HG03280 (cell line): ENCODE measurements around the gene GPR6.

ENCODE experiments used
- ATAC-seq: cut with Tn5 transposase; IDR thresholded peaks from one replicate; pipeline ENCODE4 v1.9.1; 2021; ENCODE audit warnings: mild to moderate bottlenecking, moderate library complexity; ENCODE audit not compliant: unreplicated experiment

GPR6 gene

GRCh38 chr6:109978174-109979032 lies at the start of gene GPR6:
Gene GPR6 (plus strand): TSS chr6:109978311. CDS start chr6:109979113, 802 bp downstream.
- no peak for ATAC-seq

GRCh38 chr6:109934293-109934692 lies 43.8 kb upstream of the GPR6 start:
- ATAC-seq, result no peak

GRCh38 chr6:109939654-109940053 lies 38.5 kb upstream of the GPR6 start:
- no peak for ATAC-seq

- no peak for ATAC-seq
Observed at GRCh38 chr6:109944448-109944847, 33.7 kb upstream of the GPR6 start.

GRCh38 chr6:109945091-109945490 lies 33.0 kb upstream of the GPR6 start:
- no peak for ATAC-seq

GRCh38 chr6:109946979-109947378 lies 31.1 kb upstream of the GPR6 start:
- ATAC-seq, result no peak

- no peak for ATAC-seq
Observed at GRCh38 chr6:109949281-109950065, 28.6 kb upstream of the GPR6 start.

- ATAC-seq, result no peak
Observed at GRCh38 chr6:109955491-109955890, 22.6 kb upstream of the GPR6 start.

- ATAC-seq, result no peak
Observed at GRCh38 chr6:109958626-109959025, 19.5 kb upstream of the GPR6 start.

- ATAC-seq, result no peak
Observed at GRCh38 chr6:109961611-109962041, 16.5 kb upstream of the GPR6 start.

- ATAC-seq, result no peak
Observed at GRCh38 chr6:109962271-109962670, 15.8 kb upstream of the GPR6 start.

- ATAC-seq, result no peak
Observed at GRCh38 chr6:109963598-109964170, 14.4 kb upstream of the GPR6 start.

- no peak for ATAC-seq
Observed at GRCh38 chr6:109964949-109965348, 13.2 kb upstream of the GPR6 start.

- no peak for ATAC-seq
Observed at GRCh38 chr6:109966299-109966698, 11.8 kb upstream of the GPR6 start.

- ATAC-seq, result no peak
Observed at GRCh38 chr6:109977791-109978173, 329 bp upstream of the GPR6 start.

GRCh38 chr6:109979033-109979921 lies 1.2 kb downstream of the GPR6 start:
- ATAC-seq, result no peak

- ATAC-seq, result no peak
Observed at GRCh38 chr6:109984410-109984809, 6.3 kb downstream of the GPR6 start.

GRCh38 chr6:109987196-109987595 lies 9.1 kb downstream of the GPR6 start:
- ATAC-seq, result no peak

GRCh38 chr6:109991201-109992101 lies 13.3 kb downstream of the GPR6 start:
- ATAC-seq, result no peak
